GM19023 (cell line): ENCODE data around the gene TADA3.

ENCODE experiments used
- ATAC-seq: cut with Tn5 transposase; IDR thresholded peaks from one replicate; pipeline ENCODE4 v1.9.1; 2021; ENCODE audit warnings: mild to moderate bottlenecking, moderate library complexity; ENCODE audit not compliant: unreplicated experiment

Gene TADA3

DNA sequence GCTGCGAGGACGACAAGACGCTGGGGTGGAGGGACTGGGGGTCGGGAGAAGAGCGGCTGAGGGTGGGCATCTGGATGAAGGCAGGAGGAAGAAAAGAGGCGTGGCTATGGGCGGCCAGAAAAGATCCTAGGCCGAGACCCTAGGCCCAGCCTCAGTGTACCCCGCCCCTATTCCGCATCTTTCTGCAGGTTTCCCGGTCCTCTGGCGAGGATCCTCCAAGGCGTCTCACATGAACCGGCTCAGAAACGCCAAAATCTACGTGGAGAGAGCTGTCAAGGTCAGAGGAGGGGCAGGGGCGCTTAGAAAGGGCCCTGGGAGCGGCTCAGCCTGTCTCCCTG, 18.1 kb upstream of the TADA3 start:
- ATAC-seq: no peak

DNA sequence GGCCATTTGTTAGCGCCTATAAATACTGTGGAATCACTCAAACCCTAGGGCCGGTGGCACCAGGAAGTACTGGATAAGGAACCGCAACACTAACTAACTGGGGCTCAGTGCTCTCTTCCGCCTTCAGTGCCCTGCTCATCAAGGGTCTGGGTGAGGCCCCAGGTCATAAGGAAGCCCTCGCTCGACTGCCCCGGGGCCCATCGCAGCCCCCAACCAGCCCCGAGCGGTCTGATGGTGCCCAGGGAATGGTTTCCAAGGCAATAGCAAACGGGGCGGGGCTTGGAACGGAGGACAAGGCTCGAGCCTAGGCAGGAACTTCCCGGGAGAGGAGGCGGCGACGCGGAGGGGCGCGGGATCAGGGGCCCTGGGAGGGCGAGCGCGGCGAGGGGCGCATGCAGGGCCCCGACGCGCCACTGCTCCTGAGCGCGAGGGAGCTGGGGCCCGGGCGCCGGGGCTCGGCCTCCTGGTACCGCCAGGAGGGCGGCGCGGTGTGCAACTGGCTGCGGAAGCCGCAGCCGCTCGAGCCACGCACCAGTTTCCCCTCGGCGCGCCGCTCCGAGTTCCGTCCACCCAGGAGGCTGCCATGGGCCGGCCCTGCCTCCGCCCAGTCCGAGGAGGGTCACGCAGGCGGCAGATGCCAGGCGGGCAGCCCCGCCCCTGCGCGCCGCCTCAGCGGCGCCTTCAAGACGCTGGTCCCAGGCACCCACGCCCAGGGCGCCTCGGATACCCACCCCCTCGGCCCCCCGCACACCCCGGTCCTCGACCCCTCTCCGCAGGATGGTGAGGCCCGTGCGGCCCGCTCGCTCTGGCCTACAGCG, 17.6 kb upstream of the TADA3 start, which contains the start of gene TTLL3:
Gene TTLL3, plus strand, starts transcription at position 648 of the 818 bp plus-strand sequence. CDS start 400 bp downstream, outside the sequence.
- peak; percentile 41 for ATAC-seq

DNA sequence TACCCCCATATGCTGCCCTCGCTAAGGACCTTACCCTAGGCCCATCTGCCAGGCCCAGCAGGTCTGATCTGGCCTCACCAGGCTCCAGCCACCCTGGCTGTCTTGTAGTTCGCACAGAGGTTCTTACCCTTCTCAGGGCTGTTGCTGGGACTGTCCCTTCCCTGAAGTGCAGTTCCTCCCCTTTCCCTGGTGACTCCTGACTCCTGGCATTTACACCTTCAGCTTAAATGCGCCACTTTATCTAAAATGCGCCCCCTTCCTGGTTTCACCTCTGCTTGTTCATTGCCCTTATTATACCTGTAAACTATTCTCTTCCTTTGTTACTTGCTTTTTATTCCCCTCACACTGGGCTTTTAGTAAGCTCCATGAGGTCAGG, 17.0 kb upstream of the TADA3 start:
- ATAC-seq: no peak

GRCh38 chr3:9808345-9809037, 16.2 kb upstream of the TADA3 start:
- peak; percentile 54 for ATAC-seq

DNA sequence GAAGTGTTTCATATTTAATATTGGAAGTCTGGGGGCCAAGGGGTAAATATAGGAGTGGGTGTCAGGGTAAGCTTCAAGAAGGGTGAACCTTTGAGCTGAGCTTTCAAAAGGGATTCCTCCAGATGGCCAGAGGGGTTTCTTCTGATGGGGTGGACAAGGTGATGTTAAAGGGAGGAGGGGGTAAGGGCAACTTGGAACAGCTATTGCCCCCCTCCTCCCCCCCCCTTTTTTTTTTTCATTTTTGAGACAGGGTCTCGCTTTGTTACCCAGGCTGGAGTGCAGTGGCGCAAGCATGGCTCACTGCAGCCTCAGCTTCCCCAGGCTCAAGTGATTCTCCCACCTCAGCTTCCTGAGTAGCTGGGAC, 15.7 kb upstream of the TADA3 start:
- no peak for ATAC-seq

DNA sequence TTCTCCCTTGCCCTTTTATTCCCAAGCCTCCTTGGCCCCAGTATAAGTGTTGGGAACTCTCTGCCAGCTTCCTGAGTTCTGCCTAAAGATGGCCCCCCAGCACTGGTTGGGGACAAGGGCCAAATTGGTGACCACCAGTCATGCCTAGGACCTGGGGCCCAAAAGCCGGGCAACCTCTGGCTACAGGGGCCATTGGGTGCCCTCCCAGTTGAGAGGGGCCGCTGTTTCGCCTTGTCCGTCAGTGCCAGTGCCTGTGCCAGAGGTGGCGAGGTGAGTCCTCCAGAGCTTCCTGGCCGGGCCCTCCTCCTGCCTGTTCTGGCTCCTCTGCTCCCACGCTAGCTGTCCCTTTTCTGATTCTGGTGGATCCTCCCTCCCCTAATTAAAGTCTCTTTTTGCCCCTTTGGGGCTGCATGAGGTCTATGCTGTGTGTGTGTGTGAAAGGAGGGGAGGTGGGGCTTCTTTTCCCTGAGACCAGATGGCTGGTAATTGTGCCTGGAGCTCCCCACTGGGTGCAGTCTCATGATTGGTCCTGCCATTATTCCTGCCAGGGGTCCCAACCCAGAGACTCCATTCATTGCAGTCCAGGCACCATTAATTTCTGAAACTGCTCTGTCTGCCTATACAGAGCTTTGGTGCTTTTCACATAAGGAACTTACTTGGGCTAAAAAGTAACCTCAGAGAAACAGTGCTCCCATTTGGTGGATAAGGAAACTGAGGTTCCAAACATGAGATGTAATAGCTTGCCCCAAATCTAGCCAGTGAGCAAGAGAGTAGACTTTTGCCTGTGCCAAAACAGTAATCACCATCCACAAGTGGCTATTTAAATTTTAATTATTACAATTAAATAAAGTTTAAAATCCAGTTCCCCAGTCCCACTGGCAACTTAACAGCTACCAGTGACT, 14.7 kb upstream of the TADA3 start:
- ATAC-seq: no peak

- no peak for ATAC-seq
These were observed 13.9 kb upstream of the TADA3 start for GRCh38 chr3:9806137-9806536.

- no peak for ATAC-seq
These were observed 12.7 kb upstream of the TADA3 start for GRCh38 chr3:9804996-9805395.

DNA sequence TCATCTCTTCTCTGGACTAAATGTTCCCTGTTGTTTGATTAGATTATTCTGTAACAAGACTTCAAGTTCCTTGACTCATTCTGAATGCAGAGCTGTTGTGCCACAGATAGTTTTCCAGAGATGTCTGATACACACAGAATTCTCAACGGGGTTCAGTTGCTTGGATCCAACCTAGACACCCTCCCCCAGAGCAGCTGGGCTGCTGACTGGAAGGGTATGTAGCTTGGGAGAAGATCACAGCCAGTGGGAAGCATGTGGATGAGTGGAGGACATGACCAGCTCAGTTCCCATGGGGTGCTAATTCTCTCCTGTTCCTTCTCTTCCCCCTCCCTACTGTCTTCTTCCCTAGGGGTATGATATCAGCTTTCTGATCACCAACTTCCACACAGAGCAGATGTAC, 11.2 kb upstream of the TADA3 start:
- ATAC-seq: no peak

DNA sequence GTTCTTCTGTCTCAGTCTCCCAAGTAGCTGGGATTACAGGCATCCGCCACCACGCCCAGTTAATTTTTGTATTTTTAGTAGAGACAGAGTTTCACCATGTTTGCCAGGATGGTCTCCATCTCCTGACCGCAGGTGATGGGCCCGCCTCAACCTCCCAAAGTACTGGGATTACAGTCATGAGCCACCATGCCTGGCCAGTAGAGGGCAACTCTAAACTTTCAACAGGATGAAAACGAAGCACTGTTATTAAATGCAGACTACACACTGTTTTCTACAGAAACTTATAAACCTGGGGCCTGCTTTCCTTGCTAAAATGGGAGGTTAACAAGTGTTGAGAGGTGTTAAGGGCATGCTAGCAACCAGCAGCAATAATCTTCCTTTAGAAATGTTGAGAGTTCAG, 8.3 kb upstream of the TADA3 start:
- no peak for ATAC-seq

DNA sequence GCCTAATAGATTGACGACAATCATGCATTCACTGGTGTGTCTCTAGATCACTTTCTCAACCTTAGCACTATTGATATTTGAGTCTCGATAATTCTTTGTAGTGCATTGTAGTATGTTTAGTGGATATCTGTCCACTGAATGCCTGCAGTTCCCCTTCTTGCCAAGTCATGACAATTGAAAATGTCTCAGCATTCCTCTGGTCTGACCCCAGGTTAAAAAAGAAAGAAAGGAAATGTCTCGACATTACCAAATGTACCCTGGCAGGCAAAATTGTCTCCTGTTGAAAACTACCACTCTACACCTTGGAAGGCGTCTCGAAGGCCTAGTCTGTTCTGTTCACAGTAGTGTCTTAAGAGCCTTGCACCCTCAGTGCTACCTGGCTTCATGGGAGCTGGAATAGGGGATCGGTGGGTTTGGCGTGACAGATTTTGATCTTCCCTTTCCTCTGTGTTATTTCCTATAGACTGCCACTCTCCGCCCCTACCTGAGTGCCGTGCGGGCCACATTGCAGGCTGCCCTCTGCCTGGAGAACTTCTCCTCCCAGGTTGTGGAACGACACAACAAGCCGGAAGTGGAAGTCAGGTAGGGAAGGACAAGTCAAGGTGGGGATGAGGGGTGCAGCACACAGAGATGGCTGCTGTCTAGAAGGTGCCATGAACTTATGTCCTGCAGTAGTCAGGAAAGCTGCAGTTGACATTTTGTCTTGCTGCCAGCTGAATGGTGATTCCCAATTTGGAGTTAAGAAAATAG, 5.1 kb upstream of the TADA3 start:
- no peak for ATAC-seq

DNA sequence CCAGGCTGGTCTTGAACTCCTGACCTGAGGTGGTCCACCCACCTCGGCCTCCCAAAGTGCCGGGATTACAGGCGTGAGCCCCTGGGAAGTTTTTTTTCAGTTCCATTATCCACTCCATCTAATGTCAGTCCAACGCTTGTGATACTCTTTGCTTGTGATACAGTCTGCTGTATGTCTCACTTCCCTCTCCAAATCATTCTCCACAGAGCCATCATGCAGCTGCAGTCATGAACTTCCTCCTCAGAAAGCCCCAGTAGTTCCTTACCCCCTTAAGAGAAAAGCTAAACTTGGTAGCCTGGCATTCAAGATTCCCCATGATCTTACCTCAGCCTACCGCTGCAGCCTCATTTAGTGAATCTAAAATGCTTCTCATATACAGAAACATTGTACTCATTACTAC, 2.9 kb upstream of the TADA3 start:
- no peak for ATAC-seq

GRCh38 chr3:9794400-9794799, 2.1 kb upstream of the TADA3 start:
- ATAC-seq: no peak

- ATAC-seq: no peak
These were observed 998 bp upstream of the TADA3 start for GRCh38 chr3:9793161-9793781.

- no peak for ATAC-seq
These were observed 376 bp downstream of the TADA3 start for GRCh38 chr3:9791790-9792404.

GRCh38 chr3:9791127-9791526, 1.1 kb downstream of the TADA3 start:
- ATAC-seq: no peak

- no peak for ATAC-seq
These were observed 4.6 kb downstream of the TADA3 start for GRCh38 chr3:9787714-9788113.

- no peak for ATAC-seq
These were observed 5.2 kb downstream of the TADA3 start for GRCh38 chr3:9786825-9787669.

DNA sequence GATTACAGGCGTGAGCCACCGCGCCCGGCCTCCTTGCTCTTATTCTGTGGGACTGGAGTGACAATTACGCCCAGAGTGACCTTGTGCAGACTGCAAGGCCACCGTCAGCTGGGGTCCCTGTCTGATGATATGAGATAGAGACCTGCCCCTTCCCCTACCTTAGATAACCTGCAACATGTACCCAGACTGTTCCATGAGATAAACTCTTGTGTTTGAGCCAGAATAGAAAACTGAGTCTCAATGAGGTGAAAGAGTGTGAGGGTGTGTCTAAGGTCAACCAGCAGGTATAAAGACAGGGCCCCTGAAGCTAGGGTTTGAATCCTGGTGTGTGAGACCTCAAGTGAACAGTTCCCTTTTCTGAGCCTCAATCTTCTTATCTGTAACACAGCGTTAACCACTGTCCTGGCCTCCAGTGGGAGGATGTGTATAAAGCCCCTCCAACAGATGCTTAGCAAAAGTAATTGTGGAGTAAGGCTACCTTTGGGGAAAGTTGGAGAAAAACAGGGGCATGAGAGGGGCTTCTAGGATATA, 6.0 kb downstream of the TADA3 start:
- no peak for ATAC-seq
